ENCODE results near the gene CDH4.

DNA sequence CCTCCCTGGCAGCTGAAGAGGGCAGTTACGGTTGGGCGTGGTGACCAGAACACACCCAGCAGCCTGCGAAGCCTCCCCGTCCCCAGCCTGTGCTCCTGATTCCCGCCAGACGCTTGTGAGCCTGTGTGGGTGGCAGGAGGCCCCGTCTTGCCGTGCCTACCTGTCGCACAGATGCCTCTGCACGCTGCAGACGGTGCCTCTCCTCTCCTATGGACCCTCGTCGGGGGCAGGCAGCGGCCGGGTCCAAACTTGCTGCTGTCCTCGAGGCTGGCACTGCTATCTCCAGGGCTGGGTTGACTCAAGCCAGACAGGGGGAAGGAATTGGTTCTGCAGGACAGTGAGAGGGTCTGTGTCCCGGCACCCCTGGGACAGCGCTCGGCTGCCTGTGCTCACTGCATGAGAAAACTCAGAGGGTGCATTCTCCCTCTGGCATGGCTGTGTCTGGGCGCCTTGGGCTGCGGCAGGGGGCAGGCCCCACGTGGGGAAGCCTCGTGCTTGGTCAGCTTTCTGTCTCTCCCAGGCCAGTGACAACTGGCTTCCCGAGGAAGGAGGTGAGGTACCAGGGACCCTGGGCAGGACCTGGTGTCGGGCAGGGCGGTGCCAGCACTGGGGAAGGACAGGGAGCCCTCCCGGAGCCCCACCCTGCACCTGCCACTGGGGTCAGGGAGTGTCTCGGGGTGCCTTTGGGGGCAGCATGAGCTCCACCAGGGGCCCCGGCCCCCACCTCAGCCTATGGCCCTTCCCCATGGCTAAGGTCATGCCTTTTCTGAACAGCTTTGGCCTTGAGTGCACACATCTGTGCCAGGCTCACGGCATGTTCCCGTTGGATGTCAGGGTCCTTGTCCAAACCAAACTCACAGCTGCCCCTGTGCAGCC, 686.1 kb downstream of the CDH4 start:
- TF ChIP-seq CTCF (conservative IDR thresholded peaks at IDR 0.05; ENCODE audit: low read length) (no peak), EZH2phosphoT487 (IDR thresholded peaks at IDR 0.05; ENCODE audit: borderline replicate concordance, low read depth, low read length) (no peak)

Data from OCI-LY7 (cell line).